Measurements from ENCODE around the gene MIPEP. TPM values are rescaled to one million over a fixed set of nuclear protein-coding genes. Genes with fewer than 3 reads are reported as not detected.

MIPEP gene
- total RNA-seq, 2 donors from 2014 or later = 7.8 to 14.8 TPM

GRCh38 chr13:23680845-23681669 is 208.1 kb downstream of the MIPEP start:
- intact Hi-C loops (cut with DNase I) = no loop called here
- 59 to 66% methylated on average over 9 to 10 of the region's 10 CpGs for WGBS, 2 donors
- ATAC-seq (no peak), DNase-seq (no peak)
- Histone ChIP-seq H3K9me3 (no peaks in the 10 kb centered on the region), H3K27ac (no peak overlapping the region), H3K4me3 (no peak overlapping the region), H3K36me3 (replicated peaks in 1 of 2; ENCODE audit: insufficient read depth in 1 of 2, low read depth in 2 of 2) (no peaks in the 10 kb centered on the region), H3K4me1 (peaks cover 6% of the 10 kb centered on the region), H3K27me3 (peaks cover 0 to 3% of the 10 kb centered on the region in 2 donors)
- TF ChIP-seq POLR2A (IDR thresholded peaks at IDR 0.05) = no peak
- TF ChIP-seq CTCF (IDR thresholded peaks at IDR 0.05) = no peak

Small RNAs within 50 kb of the gene (small RNA-seq; reads per million reads assigned to genes)
- gene MTCO3P2 = not detected

Other genes with a start within 250 kb of the MIPEP start
- not detected for gene C1QTNF9B, start 8.1 kb upstream of the MIPEP start, total RNA-seq

Data from body of pancreas (tissue), 4 donors.